CD4-positive, alpha-beta T cell treated with Interleukin-10 for 1 hour (primary cell): ENCODE data around the gene MEIS1.
"Not testable (repeated sequence)": the region's sequence is repeated elsewhere in the genome, so short reads cannot be mapped to it uniquely, and the experiment has no call there.

Source experiments
- DNase-seq: peaks from one replicate; pipeline ENCODE4 v3.0.0-alpha.2; 2020

Gene MEIS1

DNA sequence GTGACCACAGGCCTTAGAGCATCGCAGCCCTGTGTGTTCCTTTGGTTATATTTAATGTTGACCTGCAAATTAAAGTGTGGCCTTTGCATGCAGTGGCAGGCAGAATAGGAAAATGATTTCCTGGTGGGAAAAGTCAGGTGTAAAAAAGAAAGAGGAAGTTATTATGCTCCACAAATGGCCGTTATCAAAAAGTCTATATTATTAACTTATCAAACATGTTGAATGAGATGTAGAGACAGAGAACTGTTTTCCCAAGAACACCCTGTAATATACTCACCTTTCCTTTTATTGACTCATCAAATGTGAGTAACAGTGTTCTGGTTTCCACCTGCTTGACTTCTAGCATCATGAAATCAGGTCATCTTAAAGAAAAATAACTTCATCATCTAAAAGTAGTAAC lies 35.3 kb downstream of the MEIS1 start:
- no peak for DNase-seq

GRCh38 chr2:66472225-66472843 lies 37.4 kb downstream of the MEIS1 start:
- no peak for DNase-seq

DNA sequence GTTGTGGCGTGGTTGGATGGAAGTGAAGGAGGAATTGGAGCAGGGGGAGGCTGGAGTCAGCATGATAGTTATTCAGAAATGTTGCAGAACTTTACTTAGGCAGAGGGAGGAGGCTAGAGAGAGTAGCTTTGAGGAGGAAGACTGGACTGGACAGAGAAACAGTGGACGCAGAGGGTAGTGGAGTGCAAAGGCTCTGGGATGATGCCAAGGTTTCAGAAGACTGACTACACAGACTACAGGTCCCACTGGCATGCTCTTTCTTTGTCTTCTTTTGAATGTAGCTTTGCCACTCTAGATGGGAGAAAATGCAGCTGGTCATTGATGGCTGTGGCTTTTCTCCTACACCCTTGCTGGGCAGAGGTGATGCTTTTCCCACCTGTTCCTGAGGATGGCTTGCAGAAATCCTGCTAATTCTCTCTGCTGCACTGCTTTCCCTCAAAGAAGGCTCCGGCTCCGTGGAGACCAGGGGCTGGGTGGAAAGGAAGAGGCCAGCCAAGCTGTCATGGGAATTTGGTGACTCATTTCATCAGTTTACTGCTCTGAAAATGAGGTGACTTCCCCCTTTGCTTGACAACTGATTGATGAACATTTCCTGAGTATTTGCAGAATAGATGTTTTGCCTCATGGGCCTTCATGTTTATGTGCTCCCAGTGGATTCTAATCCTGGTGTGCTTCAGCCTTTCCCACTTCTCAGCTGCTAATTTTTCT lies 42.4 kb downstream of the MEIS1 start:
- no peak for DNase-seq

GRCh38 chr2:66478299-66478698 lies 43.4 kb downstream of the MEIS1 start:
- DNase-seq = no peak

DNA sequence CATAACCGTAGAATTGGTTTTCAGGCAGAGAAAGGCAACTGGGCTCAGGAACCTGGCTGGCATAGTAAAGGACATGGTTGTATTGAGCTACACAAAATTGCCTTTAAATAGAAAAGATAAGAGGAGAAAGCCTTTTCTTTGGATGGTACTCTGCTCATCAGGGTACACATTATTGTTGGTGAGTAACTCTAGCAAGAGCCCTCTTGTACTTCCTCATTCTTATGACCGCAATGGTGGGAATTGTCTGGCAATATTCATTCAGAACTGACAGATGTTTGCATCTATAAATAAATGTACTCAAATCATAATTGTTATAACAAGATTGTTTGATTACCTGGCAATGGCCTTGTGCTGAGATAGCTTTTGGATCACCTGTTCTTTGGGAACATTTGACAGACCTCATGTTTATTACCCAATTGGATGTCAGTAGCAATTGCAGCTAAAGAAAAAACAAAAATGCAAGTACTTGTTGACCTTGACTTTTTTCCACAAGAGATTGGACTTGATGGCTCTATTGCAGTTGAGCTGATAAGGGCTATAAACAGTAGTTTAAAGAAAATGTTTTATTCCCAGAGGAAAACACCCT lies 43.9 kb downstream of the MEIS1 start:
- DNase-seq = no peak

DNA sequence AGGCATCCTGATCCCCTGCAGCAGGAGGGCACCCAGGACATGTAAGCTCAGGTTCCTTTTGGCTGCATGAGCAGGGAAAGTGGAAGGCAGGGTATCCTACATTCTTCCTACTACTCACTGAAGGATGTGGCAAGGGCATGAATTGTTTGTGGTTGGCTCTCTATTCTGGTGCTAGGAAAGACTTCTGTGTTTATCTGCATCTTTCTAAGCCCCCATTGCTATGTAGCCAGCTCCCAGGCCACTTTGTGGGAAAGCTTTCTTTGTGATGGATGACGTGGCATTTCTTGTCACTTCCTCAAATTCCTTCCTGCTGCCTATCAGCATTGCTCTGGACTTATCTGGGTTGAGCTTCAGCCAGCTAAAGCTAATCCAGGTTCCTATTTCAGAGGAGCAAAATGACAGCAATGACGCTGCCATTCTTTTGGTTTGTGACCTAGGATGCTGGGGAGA lies 46.2 kb downstream of the MEIS1 start:
- no peak for DNase-seq

- DNase-seq = not testable (repeated sequence)
Measured at GRCh38 chr2:66485252-66485651, 50.3 kb downstream of the MEIS1 start.

- DNase-seq = no peak
Measured at GRCh38 chr2:66488946-66489345, 54.0 kb downstream of the MEIS1 start.

- DNase-seq = no peak
Measured at GRCh38 chr2:66489436-66489835, 54.5 kb downstream of the MEIS1 start.

GRCh38 chr2:66490588-66491001 lies 55.7 kb downstream of the MEIS1 start:
- DNase-seq = no peak

- no peak for DNase-seq
Measured at GRCh38 chr2:66494708-66495107, 59.8 kb downstream of the MEIS1 start.

DNA sequence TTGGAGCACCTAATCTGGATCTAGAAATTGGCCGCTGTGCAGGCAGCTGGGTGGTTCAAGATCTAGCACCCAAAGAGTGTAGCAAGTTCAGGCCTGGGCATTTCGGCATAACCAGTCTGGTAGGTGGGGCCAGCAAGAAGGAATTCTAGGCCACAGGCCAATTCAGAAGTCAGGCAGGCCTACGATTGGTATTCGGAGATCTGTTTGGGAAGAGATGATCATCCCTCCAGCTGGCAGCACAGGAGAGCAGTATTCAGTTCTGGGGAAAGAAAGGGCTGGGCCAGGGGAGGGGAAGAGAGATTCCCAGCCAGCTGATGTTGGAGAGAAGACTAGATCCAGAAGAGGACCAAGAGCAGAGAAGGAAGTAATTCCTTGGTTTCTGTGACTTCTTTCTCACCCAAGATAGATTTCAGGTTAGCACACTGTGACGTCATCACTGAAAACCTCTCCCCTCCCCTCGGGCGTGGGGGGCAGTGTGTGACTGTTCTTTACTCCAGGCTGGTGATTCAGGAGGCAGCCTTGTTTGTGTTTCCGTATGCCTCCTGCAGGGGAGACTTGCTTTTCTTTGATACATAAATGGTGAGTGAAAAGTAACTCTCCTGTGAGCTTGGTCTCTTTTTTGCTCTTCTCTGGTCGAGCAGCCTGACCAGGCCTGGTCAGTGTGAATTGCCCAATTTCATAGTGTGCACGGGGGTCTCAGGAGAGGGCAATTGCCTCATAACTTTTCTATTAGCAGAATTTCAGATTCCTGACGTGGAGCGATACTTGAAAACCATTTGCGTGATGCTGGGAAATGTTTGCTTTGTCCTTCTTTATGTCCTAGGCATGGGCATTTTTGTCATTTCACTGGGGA lies 61.1 kb downstream of the MEIS1 start:
- DNase-seq = no peak

- DNase-seq = no peak
Measured at GRCh38 chr2:66496670-66497420, 61.9 kb downstream of the MEIS1 start.

GRCh38 chr2:66497431-66498288 lies 62.7 kb downstream of the MEIS1 start:
- no peak for DNase-seq

DNA sequence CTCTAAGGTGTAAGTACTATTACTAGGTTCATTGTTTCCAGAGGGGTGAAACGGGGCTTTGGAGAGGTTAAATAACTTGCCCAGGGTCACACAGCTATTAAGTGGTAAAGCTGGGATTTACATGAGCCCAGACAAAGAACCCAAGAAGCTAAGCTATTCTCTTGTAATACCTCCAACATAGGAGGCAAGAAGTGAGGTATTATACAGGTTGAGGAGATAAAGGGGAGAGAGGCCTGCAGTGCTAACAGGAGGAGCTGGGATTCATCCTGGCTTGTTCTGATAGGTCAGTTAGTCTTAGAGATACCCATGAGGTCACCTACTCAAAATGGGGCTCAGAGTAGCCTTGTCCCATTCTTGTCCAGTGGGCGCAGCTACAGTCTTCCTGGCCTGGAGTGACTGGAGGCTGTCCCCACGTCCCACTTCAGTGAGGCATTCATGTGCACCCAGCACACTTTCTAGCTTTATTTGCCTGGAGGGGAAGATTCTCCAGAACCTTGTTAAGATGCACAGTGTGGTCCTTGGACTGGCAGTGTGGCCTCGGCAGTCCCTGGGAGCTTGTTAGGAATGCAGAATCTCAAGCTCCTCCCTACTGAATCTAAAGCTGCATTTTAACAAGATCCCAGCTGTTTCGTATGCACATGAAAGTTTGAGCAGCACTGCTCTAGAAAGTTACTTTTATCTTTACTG lies 63.5 kb downstream of the MEIS1 start:
- no peak for DNase-seq

DNA sequence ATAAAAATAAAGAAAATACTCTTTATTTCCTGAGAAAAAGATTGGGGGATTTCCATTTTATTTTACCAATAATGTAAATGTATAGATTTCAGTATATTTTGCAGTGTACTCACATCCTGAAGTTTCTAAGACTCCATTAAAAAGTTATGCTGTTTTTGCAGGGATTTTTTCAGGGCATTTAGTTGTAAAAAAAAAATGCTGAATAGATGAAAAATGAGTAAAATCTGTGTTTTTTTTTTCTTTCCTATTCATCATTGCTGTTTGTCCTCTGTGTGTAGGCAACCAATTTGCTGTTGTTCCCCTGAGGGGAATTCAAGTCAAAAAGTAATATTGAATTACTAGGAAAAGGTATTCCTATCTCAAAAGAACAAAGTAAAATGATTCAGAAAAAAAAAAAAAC lies 66.3 kb downstream of the MEIS1 start:
- no peak for DNase-seq

- no peak for DNase-seq
Measured at GRCh38 chr2:66506265-66506664, 71.3 kb downstream of the MEIS1 start.

- DNase-seq = no peak
Measured at GRCh38 chr2:66507673-66508201, 72.8 kb downstream of the MEIS1 start.

DNA sequence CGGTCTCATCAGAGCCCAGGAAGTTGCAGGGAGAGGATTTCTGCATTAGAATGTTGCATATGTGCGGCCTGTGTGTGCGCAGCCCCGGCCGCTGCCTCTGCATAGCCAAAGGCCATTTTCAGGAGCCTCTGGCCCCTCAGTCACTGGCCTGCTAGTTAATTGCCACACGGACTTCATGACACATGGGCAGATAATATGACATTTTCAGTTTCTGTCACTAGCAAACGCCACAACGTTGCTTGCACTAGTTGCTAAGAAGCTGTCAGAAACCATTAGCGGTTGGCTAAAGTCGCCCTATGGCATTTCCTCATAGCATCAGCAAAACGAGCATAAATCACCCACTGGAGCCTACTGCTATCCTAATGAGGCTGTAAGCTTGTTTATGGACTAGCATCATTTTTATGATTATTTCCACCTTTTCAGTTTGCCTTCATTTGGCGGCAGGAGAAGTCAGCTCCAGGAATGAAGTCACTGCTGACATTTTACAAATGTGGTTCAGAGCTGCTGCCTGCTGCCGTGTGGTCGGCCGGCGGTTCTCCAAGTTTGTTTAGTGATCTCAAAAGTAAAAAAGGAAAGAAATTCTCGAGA lies 73.7 kb downstream of the MEIS1 start:
- no peak for DNase-seq

DNA sequence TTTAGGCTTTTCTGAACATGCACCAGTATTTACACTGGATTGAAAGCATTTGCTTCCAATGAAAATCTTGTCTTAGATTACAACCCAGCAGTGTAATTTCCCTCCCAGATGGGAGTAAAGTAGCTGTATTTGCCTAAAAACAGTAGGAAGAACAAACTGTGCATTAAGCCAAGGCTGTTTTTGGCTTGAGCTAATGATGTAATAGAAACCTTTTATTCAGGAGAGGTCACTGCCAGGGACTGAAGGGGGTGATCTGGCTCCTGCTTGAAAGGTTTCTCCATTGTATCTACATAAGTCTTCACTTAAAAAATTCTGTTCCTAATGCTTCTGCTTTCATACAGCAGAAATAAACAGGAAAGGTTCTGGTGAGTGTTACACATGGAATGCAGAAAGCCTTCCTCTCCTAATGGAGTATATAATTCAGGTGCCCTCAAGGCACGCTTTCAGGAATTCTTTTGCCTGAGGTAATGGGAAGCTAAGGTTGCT lies 74.4 kb downstream of the MEIS1 start:
- DNase-seq = no peak
